GM12801 (cell line): ENCODE data around the gene PCNA.

ENCODE experiments used
- CTCF ChIP-seq: IDR thresholded peaks from one replicate; pipeline ENCODE4 v1.5.1; 2011; ENCODE audit warnings: control low read depth; ENCODE audit not compliant: insufficient read length; ENCODE audit errors: extremely low read depth

PCNA gene

GRCh38 chr20:5092765-5093339 lies 26.9 kb downstream of the PCNA start:
- no peak for TF ChIP-seq CTCF

- no peak for TF ChIP-seq CTCF
These were observed 27.9 kb downstream of the PCNA start for GRCh38 chr20:5091902-5092301.

GRCh38 chr20:5090191-5090590 lies 29.6 kb downstream of the PCNA start:
- no peak for TF ChIP-seq CTCF

- no peak for TF ChIP-seq CTCF
These were observed 31.1 kb downstream of the PCNA start for GRCh38 chr20:5088688-5089087.

- no peak for TF ChIP-seq CTCF
These were observed 34.4 kb downstream of the PCNA start for GRCh38 chr20:5085380-5085779.

- no peak for TF ChIP-seq CTCF
These were observed 39.3 kb downstream of the PCNA start for GRCh38 chr20:5080384-5080877.

GRCh38 chr20:5078399-5078958 lies 41.3 kb downstream of the PCNA start:
- no peak for TF ChIP-seq CTCF
